HG02981 (cell line): ENCODE measurements around the gene ATM.

Experiments used
- ATAC-seq: cut with Tn5 transposase; IDR thresholded peaks from one replicate; pipeline ENCODE4 v1.9.1; 2021; ENCODE audit warnings: mild to moderate bottlenecking, moderate library complexity; ENCODE audit not compliant: unreplicated experiment

ATM gene, protein sequence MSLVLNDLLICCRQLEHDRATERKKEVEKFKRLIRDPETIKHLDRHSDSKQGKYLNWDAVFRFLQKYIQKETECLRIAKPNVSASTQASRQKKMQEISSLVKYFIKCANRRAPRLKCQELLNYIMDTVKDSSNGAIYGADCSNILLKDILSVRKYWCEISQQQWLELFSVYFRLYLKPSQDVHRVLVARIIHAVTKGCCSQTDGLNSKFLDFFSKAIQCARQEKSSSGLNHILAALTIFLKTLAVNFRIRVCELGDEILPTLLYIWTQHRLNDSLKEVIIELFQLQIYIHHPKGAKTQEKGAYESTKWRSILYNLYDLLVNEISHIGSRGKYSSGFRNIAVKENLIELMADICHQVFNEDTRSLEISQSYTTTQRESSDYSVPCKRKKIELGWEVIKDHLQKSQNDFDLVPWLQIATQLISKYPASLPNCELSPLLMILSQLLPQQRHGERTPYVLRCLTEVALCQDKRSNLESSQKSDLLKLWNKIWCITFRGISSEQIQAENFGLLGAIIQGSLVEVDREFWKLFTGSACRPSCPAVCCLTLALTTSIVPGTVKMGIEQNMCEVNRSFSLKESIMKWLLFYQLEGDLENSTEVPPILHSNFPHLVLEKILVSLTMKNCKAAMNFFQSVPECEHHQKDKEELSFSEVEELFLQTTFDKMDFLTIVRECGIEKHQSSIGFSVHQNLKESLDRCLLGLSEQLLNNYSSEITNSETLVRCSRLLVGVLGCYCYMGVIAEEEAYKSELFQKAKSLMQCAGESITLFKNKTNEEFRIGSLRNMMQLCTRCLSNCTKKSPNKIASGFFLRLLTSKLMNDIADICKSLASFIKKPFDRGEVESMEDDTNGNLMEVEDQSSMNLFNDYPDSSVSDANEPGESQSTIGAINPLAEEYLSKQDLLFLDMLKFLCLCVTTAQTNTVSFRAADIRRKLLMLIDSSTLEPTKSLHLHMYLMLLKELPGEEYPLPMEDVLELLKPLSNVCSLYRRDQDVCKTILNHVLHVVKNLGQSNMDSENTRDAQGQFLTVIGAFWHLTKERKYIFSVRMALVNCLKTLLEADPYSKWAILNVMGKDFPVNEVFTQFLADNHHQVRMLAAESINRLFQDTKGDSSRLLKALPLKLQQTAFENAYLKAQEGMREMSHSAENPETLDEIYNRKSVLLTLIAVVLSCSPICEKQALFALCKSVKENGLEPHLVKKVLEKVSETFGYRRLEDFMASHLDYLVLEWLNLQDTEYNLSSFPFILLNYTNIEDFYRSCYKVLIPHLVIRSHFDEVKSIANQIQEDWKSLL (N-terminal part only)

GRCh38 chr11:108222574-108223347 is at the start of gene ATM, which contains the start of gene NPAT:
ATM (plus strand) TSS chr11:108223067; CDS start chr11:108227625, 4,558 bp downstream.
NPAT (minus strand) TSS chr11:108222638; CDS start chr11:108222536, 102 bp downstream.
- peak; percentile 77 for ATAC-seq

DNA sequence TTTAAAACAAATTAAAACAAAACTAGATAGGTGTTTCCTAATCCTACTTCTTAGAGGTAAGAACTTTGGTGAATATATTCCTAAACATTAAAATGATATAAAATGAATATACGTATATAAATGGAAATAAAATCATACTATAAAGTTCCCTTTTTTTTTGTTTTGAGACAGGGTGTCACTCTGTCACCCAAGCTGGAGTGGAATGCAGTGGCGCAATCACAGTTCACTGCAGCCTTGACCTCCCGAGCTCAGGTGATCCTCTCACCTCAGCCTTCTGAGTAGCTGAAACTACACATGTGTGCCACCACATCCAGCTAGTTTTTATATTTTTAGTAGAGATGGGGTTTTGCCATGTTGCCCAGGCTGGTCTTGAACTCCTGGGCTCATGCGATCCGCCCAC is 45.3 kb upstream of the ATM start:
- no peak for ATAC-seq

DNA sequence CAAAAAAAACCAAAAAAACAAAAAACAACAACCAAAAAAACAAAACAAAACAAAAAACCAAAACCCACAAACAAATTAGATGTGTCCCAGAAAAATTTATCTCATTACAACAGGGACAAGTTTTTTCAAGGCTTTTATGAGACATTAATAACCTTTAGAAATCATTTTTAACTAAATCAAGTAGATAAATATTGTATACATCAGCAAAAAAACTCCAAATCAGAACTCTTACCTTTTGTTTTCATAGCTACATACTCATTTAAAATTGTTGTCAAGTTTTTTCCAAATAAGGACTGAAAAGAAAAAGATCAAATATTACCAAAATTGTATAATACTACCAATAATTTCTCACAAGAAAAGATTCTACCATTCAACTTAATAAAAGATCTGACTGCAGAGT is 29.1 kb upstream of the ATM start:
- ATAC-seq: no peak

GRCh38 chr11:108196901-108197300 is 26.0 kb upstream of the ATM start:
- no peak for ATAC-seq

DNA sequence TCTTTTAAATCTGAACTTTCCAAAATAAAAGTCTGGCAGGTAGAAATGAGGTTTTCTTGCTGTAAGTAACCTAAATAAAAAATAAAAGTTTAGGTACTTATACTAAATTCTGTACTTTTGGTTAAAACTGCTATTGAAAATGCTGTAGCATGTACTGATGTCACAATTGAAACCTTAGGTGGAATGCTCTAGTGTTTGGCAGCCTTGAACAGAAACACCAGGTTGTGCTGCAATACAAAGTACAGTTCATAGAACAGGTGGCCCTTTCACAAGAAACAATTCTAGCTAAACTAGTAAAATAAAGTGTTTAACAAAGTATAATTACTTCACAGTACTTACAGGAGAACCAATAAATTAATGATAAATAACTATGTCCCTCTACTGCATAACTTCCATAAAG is 25.5 kb upstream of the ATM start:
- no peak for ATAC-seq

GRCh38 chr11:108198833-108199232 is 24.0 kb upstream of the ATM start:
- no peak for ATAC-seq

GRCh38 chr11:108199446-108200321 is 23.2 kb upstream of the ATM start:
- peak; percentile 49 for ATAC-seq

DNA sequence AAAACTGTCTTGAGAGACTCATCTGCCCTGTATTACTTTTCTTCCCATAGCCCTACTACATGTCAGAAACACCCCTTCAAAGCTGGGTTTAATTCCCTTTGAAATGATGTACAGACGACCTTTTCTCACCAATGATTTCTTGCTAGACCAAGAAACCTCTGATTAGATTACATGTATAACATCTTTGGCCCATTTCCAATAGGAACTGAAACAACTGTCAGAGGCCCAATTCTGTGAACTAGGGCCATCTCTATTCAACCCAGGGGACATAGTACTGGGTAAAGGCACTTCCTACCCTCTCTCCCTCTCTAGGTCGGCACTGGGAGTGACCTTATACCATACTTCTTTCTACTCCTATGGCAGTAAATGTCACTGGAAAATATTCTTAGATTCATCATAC is 19.8 kb upstream of the ATM start:
- no peak for ATAC-seq

DNA sequence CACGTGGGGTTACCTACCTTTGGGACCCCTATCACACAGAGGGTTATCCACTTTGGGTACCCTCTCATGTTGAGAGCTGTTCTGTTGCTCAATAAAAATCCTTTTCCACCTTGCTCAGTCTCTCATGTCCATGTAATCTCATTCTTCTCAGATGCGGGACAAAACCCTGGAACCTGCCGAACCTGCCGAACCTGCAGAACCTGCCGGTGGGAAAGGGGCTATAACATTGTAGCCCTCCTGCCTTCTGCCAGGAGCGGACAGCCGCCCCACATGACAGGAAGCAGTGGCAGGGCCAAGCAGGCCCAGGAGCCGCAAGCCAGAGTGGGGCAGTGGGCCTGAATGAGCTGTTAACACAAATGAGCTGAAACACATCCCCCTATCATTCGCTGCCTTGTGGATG is 18.5 kb upstream of the ATM start:
- no peak for ATAC-seq

DNA sequence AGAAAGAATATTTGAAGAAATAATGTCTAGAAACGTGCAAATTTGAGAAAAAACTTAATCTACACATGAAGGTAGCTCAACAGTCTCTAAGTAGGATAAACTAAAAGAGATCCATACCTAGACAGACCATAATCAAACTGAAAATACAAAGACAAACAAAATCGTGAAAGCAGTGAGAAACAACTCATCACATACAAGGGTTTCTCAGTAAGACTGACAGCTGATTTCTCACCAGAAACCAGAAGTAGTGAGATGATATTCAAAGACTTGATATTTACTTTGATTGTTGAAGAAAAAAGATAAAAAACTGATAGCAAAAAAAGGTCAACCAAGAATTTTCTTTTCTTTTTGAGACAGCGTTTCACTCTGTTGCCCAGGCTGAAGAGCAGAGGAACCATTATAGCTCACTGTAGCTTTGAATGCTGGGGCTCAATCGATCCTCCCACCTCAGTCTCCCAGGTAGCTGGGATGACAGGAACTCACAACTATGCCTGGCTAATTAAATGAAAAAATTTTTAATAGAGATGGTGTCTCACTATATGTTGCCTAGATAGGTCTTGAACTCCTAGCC is 17.9 kb upstream of the ATM start:
- ATAC-seq: no peak

GRCh38 chr11:108206171-108206570 is 16.7 kb upstream of the ATM start:
- ATAC-seq: no peak

- no peak for ATAC-seq
Measured at GRCh38 chr11:108206969-108207682, 15.7 kb upstream of the ATM start.

GRCh38 chr11:108207683-108208060 is 15.2 kb upstream of the ATM start:
- ATAC-seq: no peak

GRCh38 chr11:108210441-108210840 is 12.4 kb upstream of the ATM start:
- no peak for ATAC-seq

- no peak for ATAC-seq
Measured at GRCh38 chr11:108213784-108214183, 9.1 kb upstream of the ATM start.

DNA sequence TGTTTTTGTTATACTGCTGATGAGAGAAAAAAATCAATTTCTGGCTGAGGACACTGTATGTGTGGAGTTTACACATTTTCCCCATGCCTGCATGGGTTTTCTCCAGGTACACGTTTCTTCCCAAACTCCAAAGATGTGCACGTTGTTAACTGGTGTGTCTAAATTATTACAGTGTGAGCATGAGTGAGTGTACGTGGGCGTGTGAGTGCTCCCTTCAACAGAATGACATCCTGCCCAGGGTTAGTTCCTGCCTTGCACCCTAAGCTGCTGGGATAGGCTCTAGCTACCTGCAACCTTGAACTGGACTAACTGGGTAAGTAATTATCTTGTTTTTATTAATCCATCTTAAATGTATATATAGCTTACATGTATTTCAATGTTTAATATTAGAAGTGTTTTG is 5.9 kb upstream of the ATM start:
- no peak for ATAC-seq

- no peak for ATAC-seq
Measured at GRCh38 chr11:108218455-108218854, 4.4 kb upstream of the ATM start.
